RWPE2 (cell line): ENCODE results near the gene TEPSIN.

ENCODE experiments used
- ATAC-seq: fragments of 200-7000 bp; cut with Tn5 transposase; 3 replicates; pipeline ENCODE4 v1.9.1; 2021; ENCODE audit warnings: low read depth
- DNase-seq: peaks from one replicate; pipeline ENCODE4 v3.0.0-alpha.2; 2020; ENCODE audit warnings: low spot score
- H3K27ac ChIP-seq: fragments of 450-650 bp; 2 replicates; pipeline ENCODE4 v1.5.1; 2017; ENCODE audit warnings: mild to moderate bottlenecking; ENCODE audit not compliant: poor library complexity, severe bottlenecking
- H3K27me3 ChIP-seq: fragments of 250-450 bp; sonication (Bioruptor Pico); 2 replicates; pipeline ENCODE4 v1.5.1; 2021; ENCODE audit warnings: mild to moderate bottlenecking, moderate library complexity; ENCODE audit not compliant: insufficient read depth, poor library complexity, severe bottlenecking
- H3K36me3 ChIP-seq: fragments of 250-450 bp; sonication (Bioruptor Pico); 2 replicates; pipeline ENCODE4 v1.5.1; 2020; ENCODE audit warnings: low read depth, mild to moderate bottlenecking, moderate library complexity
- H3K4me1 ChIP-seq: fragments of 250-450 bp; sonication (Bioruptor Pico); 2 replicates; pipeline ENCODE4 v1.5.1; 2021; ENCODE audit warnings: mild to moderate bottlenecking, moderate library complexity; ENCODE audit not compliant: insufficient read depth, poor library complexity, severe bottlenecking
- H3K4me3 ChIP-seq: fragments of 250-450 bp; sonication (Bioruptor Pico); 2 replicates; pipeline ENCODE4 v1.5.1; 2021; ENCODE audit warnings: mild to moderate bottlenecking, moderate library complexity; ENCODE audit not compliant: severe bottlenecking
- H3K9me3 ChIP-seq: fragments of 250-450 bp; sonication (Bioruptor Pico); 2 replicates; pipeline ENCODE4 v1.5.1; 2021; ENCODE audit warnings: mild to moderate bottlenecking, moderate library complexity; ENCODE audit not compliant: severe bottlenecking
- CTCF ChIP-seq: fragments of 450-650 bp; IDR thresholded peaks from one replicate; pipeline ENCODE4 v1.5.1; 2017; ENCODE audit warnings: mild to moderate bottlenecking, moderate library complexity; ENCODE audit not compliant: poor library complexity, severe bottlenecking

TEPSIN gene

GRCh38 chr17:81192386-81193050 lies 46.3 kb downstream of the TEPSIN start:
- peak; percentile 5; the same call in 1 of the 3 replicates for ATAC-seq

GRCh38 chr17:81191646-81192045 lies 47.2 kb downstream of the TEPSIN start:
- ATAC-seq: no peak
- H3K27me3 ChIP-seq: no peaks in the 10 kb centered on the region
- no peak overlapping the region for H3K27ac ChIP-seq
- no peak for TF ChIP-seq CTCF
- H3K4me3 ChIP-seq: no peak overlapping the region
- H3K36me3 ChIP-seq: no peaks in the 10 kb centered on the region; the same call in none of the 2 replicates
- H3K4me1 ChIP-seq: no peaks in the 10 kb centered on the region
- no peaks in the 10 kb centered on the region for H3K9me3 ChIP-seq
- no peak for DNase-seq

More at GRCh38 chr17:81192386-81193050, 46.3 kb downstream of the TEPSIN start:
- Histone ChIP-seq H3K27me3 (no peaks in the 10 kb centered on the region), H3K27ac (no peak overlapping the region), H3K4me3 (no peak overlapping the region), H3K9me3 (no peaks in the 10 kb centered on the region), H3K4me1 (no peaks in the 10 kb centered on the region), H3K36me3 (no peaks in the 10 kb centered on the region; the same call in none of the 2 replicates)
- DNase-seq: no peak
- TF ChIP-seq CTCF: no peak

- no peaks in the 10 kb centered on the region; the same call in none of the 2 replicates for H3K36me3 ChIP-seq
- DNase-seq (no peak), ATAC-seq (no peak)
- no peaks in the 10 kb centered on the region for H3K4me1 ChIP-seq
- TF ChIP-seq CTCF: no peak
- H3K4me3 ChIP-seq: no peak overlapping the region
- H3K27me3 ChIP-seq: no peaks in the 10 kb centered on the region
- no peaks in the 10 kb centered on the region for H3K9me3 ChIP-seq
- H3K27ac ChIP-seq: no peak overlapping the region
These were observed 47.7 kb downstream of the TEPSIN start for GRCh38 chr17:81191116-81191515.

DNA sequence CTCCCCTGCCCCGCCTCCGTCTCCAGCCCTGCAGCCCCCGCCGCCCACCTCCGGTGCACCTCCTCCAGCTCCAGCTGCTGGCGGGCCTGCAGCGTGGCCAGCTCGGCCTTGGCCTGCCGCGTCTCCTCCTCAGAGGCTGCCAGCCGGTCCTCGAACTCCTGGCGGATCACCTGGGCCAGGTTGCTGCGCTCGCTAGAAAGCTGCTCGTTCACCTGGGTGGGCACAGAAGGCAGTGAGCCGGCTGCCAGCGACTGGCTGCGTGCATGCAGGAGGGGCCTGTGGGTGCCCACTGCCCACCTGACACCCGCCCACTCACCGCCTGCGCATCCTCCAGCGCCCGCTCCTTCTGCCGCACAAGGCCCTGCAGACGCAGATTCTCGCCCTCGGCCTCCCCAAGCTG lies 48.3 kb downstream of the TEPSIN start:
- H3K36me3 ChIP-seq: no peaks in the 10 kb centered on the region; the same call in 1 of the 2 replicates
- no peak for TF ChIP-seq CTCF
- no peak for DNase-seq

More for the DNA sequence above, 48.3 kb downstream of the TEPSIN start:
- no peak for ATAC-seq
- Histone ChIP-seq H3K4me3 (no peak overlapping the region), H3K27me3 (no peaks in the 10 kb centered on the region), H3K27ac (no peak overlapping the region), H3K4me1 (no peaks in the 10 kb centered on the region), H3K9me3 (no peaks in the 10 kb centered on the region)
